Measurements from ENCODE around the gene RSRC1. TPM values are rescaled to one million over a fixed set of nuclear protein-coding genes. Genes with fewer than 3 reads are reported as not detected.

RSRC1 gene
- total RNA-seq, result 47.0 TPM

GRCh38 chr3:158109804-158110657 lies at the start of gene RSRC1:
Gene RSRC1, plus strand, starts transcription at chr3:158110089. Its CDS starts 12,016 bp downstream, at chr3:158122105.

GRCh38 chr3:158570999-158571702 lies 461.3 kb downstream of the RSRC1 start, which contains the start of gene MLF1:
Gene MLF1, plus strand, starts transcription at chr3:158571194. Its CDS starts 107 bp downstream, at chr3:158571301.

Other genes with a start within 250 kb of the RSRC1 start
- gene SHOX2, start 3.7 kb upstream of the RSRC1 start, total RNA-seq, result not detected

Measured in parietal lobe (tissue), 1 donor.